Keratinocyte (primary cell): Measurements from ENCODE around the gene POMC.

Experiments
- CTCF ChIP-seq, 3 experiments: IDR thresholded peaks in 1 of 3; conservative IDR thresholded peaks in 1 of 3; optimal IDR thresholded peaks in 1 of 3; 2 replicates in 2 of 3; 3 replicates in 1 of 3; pipeline versions ENCODE3 to v1.5.1; 2011; ENCODE audit warnings: low read length in 3 of 3, mild to moderate bottlenecking in 3 of 3, moderate library complexity in 2 of 3, control low read depth in 1 of 3, inconsistent platforms in 1 of 3; ENCODE audit not compliant: insufficient read depth in 2 of 3; ENCODE audit errors: extremely low read depth in 1 of 3
- EZH2 ChIP-seq: IDR thresholded peaks from one replicate; pipeline ENCODE4 v1.6.1; 2012; ENCODE audit warnings: inconsistent platforms, mild to moderate bottlenecking, low read length, moderate library complexity

- TF ChIP-seq CTCF (optimal IDR thresholded peaks at IDR 0.05 in 1 of 3, IDR thresholded peaks at IDR 0.05 in 1 of 3, conservative IDR thresholded peaks at IDR 0.05 in 1 of 3; ENCODE audit: extremely low read depth in 1 of 3, insufficient read depth in 2 of 3, low read length in 3 of 3), result no peak
- no peak for TF ChIP-seq EZH2
These were observed 47.7 kb upstream of the POMC start for GRCh38 chr2:25215948-25216679.
